CD4-positive, alpha-beta T cell (primary cell): ENCODE data around the gene SPIC. TPM values are rescaled to one million over a fixed set of nuclear protein-coding genes. Genes with fewer than 3 reads are reported as not detected.

ENCODE experiments used
- ATAC-seq: fragments of 200-7000 bp; cut with Tn5 transposase; one replicate; pipeline ENCODE4 v1.10.0; 2022; ENCODE audit warnings: mild to moderate bottlenecking; ENCODE audit not compliant: poor library complexity
- CTCF ChIA-PET: fragments of 350-600 bp; sonication (Branson Sonifier 250); formaldehyde crosslinking; loops from one replicate; lab custom pipeline; 2021; ENCODE audit warnings: antibody characterized with exemption, inconsistent platforms; lab: Charles Lee
- POLR2A ChIA-PET: fragments of 350-600 bp; sonication (Branson Sonifier 250); formaldehyde crosslinking; loops from one replicate; lab custom pipeline; 2021; ENCODE audit warnings: antibody characterized with exemption, inconsistent platforms; lab: Charles Lee
- DNase-seq, 14 experiments: peaks; one replicate each; pipeline ENCODE4 v3.0.0-alpha.2; 2013 to 2020; ENCODE audit warnings: mixed read lengths in 2 of 14
- H3K27ac ChIP-seq, 2 donors: one replicate each; pipeline versions ENCODE4 v1.5.1 to v1.7.0; 2013; ENCODE audit warnings: low read length in 2 of 2, low read depth in 1 of 2, mild to moderate bottlenecking in 1 of 2
- H3K27me3 ChIP-seq, 2 experiments: 1 replicate in 1 of 2; 2 replicates in 1 of 2; pipeline versions ENCODE4 v1.6.1 to v1.7.0; 2013; ENCODE audit warnings: low read length in 2 of 2, control low read depth in 1 of 2, mild to moderate bottlenecking in 1 of 2, moderate library complexity in 1 of 2; ENCODE audit not compliant: insufficient read depth in 2 of 2, control insufficient read depth in 1 of 2
- H3K36me3 ChIP-seq: one replicate; pipeline ENCODE4 v1.6.1; 2013; ENCODE audit warnings: low read length, control low read depth; ENCODE audit not compliant: insufficient read depth
- H3K4me1 ChIP-seq: one replicate; pipeline ENCODE4 v1.6.1; 2013; ENCODE audit warnings: low read length, control low read depth; ENCODE audit not compliant: insufficient read depth
- H3K4me3 ChIP-seq: one replicate; pipeline ENCODE4 v1.5.1; 2013; ENCODE audit warnings: mild to moderate bottlenecking, low read length, moderate library complexity
- H3K9me3 ChIP-seq, 2 experiments: 1 replicate in 1 of 2; 2 replicates in 1 of 2; pipeline versions ENCODE4 v1.6.1 to v1.7.0; 2013; ENCODE audit warnings: low read length in 2 of 2, mild to moderate bottlenecking in 2 of 2, control low read depth in 1 of 2, moderate library complexity in 1 of 2; ENCODE audit not compliant: control insufficient read depth in 1 of 2, insufficient read depth in 1 of 2
- H3K27ac Mint-ChIP-seq: one replicate; pipeline ENCODE4 v1.8.0; 2020; ENCODE audit warnings: mixed read lengths
- H3K27me3 Mint-ChIP-seq: one replicate; pipeline ENCODE4 v1.8.0; 2021; ENCODE audit warnings: mixed read lengths
- H3K36me3 Mint-ChIP-seq: one replicate; pipeline ENCODE4 v1.8.0; 2021; ENCODE audit warnings: low read depth, mixed read lengths
- H3K4me1 Mint-ChIP-seq: one replicate; pipeline ENCODE4 v1.8.0; 2021; ENCODE audit warnings: low read depth, mixed read lengths
- H3K4me3 Mint-ChIP-seq: one replicate; pipeline ENCODE4 v1.8.0; 2020; ENCODE audit warnings: mild to moderate bottlenecking, mixed read lengths
- H3K9me3 Mint-ChIP-seq: one replicate; pipeline ENCODE4 v1.8.0; 2020; ENCODE audit warnings: mixed read lengths
- intact Hi-C, 2 experiments: fragments of 100-400 bp; cut with DNase I in 1 of 2; cut with micrococcal nuclease in 1 of 2; formaldehyde crosslinking; loops; one replicate each; pipeline versions ENCODE4 v1.15.1 to v1.9.0; 2023 to 2025; cut with DNase I, micrococcal nuclease
- total RNA-seq, 174 experiments: library from RNA in 2 of 174; stranded (reverse) in 2 of 174; gene quantifications; one replicate each; pipeline ENCODE4 v1.2.3 and lab custom pipeline; 2021 to 2026
- TF ChIP-seq, protein P1 (sequence below): fragments of 200-600 bp; IDR thresholded peaks from one replicate; pipeline ENCODE4 v1.8.0; 2022; ENCODE audit warnings: antibody characterized with exemption, mild to moderate bottlenecking

SPIC gene
- total RNA-seq, 2 experiments from 2014 or later = not detected

DNA sequence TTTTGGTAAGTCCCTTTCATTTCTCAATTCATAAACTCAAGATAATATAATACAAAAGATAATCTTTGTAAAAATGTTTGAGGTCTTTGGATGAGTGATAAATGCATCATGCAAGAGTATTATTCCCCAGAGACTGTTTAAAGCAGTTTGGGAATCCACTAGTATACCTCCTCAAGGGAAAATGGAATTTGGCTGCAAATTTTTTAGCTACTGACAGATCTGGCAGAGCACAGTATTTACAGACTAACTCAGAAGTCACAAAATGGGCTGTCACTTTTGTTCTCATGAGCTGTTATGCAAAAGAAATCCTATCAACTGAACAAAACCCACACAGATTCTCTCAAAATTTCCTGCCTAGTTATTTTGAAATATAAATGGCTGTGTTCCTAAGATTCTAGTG lies 9.9 kb downstream of the SPIC start:
- ATAC-seq = no peak
- Histone ChIP-seq H3K9me3 (no peaks in the 10 kb centered on the region), H3K27ac (no peak overlapping the region), H3K4me1 (no peaks in the 10 kb centered on the region), H3K27me3 (peaks cover 0 to 3% of the 10 kb centered on the region in 2 experiments), H3K4me3 (no peak overlapping the region), H3K36me3 (no peaks in the 10 kb centered on the region)
- no peak for DNase-seq
- CTCF ChIA-PET = no interaction called here
- Mint-ChIP-seq H3K27me3 (peaks cover 21% of the 10 kb centered on the region), H3K9me3 (no peaks in the 10 kb centered on the region), H3K4me1 (no peaks in the 10 kb centered on the region), H3K36me3 (no peaks in the 10 kb centered on the region), H3K27ac (no peak overlapping the region), H3K4me3 (no peak overlapping the region)
- intact Hi-C loops = no loop called here
- TF ChIP-seq, protein P1, sequence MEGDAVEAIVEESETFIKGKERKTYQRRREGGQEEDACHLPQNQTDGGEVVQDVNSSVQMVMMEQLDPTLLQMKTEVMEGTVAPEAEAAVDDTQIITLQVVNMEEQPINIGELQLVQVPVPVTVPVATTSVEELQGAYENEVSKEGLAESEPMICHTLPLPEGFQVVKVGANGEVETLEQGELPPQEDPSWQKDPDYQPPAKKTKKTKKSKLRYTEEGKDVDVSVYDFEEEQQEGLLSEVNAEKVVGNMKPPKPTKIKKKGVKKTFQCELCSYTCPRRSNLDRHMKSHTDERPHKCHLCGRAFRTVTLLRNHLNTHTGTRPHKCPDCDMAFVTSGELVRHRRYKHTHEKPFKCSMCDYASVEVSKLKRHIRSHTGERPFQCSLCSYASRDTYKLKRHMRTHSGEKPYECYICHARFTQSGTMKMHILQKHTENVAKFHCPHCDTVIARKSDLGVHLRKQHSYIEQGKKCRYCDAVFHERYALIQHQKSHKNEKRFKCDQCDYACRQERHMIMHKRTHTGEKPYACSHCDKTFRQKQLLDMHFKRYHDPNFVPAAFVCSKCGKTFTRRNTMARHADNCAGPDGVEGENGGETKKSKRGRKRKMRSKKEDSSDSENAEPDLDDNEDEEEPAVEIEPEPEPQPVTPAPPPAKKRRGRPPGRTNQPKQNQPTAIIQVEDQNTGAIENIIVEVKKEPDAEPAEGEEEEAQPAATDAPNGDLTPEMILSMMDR = no peak
- POLR2A ChIA-PET = no interaction called here

DNA sequence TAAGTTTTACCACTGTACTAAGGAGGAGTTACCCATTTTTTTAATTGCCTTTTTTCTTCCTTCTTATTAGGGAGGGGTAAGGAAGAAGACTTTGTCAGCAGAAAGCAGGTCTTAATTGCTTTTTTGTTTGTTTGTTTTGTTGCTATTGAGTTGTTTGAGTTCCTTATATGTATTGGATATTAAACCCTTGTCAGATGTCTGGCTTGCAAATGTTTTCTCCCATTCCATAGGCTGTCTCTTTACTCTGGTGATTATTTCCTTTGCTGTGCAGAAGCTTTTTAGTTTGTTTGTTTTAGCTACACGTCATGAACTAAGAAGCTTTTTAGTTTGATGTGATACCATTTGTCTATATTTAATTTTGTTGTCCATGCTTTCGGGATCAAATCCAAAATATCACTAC lies 13.3 kb downstream of the SPIC start:
- ChIA-PET CTCF (no interaction called here), POLR2A (no interaction called here)
- intact Hi-C loops = no loop called here

DNA sequence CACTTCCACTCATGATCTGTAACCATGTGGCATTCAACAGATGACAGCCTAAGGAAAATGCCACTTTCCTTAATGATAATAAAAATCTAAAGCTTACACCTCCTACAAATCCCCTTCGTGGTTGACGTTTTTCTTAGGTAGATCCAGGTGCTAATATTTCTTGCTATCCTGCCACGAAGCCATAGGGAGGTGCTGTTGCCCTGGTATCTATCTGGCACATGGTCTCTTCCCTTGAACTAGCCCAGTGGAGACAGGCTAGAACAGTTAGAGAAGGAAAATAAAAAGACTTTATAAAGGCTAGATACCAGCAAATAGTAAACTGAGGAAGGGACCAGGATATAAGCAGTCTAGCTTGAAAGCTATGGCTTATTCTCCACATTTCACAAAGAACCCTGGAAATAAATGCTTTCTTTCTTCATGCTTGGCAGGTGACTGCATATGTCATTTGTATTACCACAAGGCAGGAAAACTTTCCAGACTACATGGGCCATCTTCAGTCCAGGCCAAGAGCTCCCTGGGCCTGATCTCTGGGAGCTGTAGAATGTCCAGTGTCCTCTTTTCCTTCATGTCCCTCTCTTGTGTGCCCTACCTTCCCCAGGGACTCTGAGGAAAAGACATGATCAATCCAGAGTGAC lies 15.3 kb downstream of the SPIC start:
- ChIA-PET CTCF (no interaction called here), POLR2A (no interaction called here)
- intact Hi-C loops = no loop called here
- Mint-ChIP-seq H3K4me3 (no peak overlapping the region), H3K36me3 (no peaks in the 10 kb centered on the region), H3K27ac (no peak overlapping the region), H3K27me3 (peaks cover 28% of the 10 kb centered on the region), H3K4me1 (no peaks in the 10 kb centered on the region), H3K9me3 (no peaks in the 10 kb centered on the region)
- ATAC-seq = no peak
- H3K27me3 ChIP-seq = peaks cover 2 to 3% of the 10 kb centered on the region in 2 experiments
- H3K36me3 ChIP-seq = no peaks in the 10 kb centered on the region
- no peaks in the 10 kb centered on the region for H3K9me3 ChIP-seq
- no peak overlapping the region for H3K4me3 ChIP-seq
- TF ChIP-seq, protein P1 = no peak
- peak in 3 of 14 experiments; percentile 4 to 11 (median 7) for DNase-seq
- no peak overlapping the region for H3K27ac ChIP-seq
- no peaks in the 10 kb centered on the region for H3K4me1 ChIP-seq

More for the DNA sequence above, 13.3 kb downstream of the SPIC start:
- Histone ChIP-seq H3K36me3 (no peaks in the 10 kb centered on the region), H3K4me3 (no peak overlapping the region), H3K9me3 (no peaks in the 10 kb centered on the region), H3K27me3 (peaks cover 2 to 3% of the 10 kb centered on the region in 2 experiments), H3K27ac (no peak overlapping the region), H3K4me1 (no peaks in the 10 kb centered on the region)
- H3K36me3 Mint-ChIP-seq = no peaks in the 10 kb centered on the region
- no peaks in the 10 kb centered on the region for H3K4me1 Mint-ChIP-seq
- no peak overlapping the region for H3K27ac Mint-ChIP-seq
- DNase-seq (no peak), ATAC-seq (no peak)
- H3K9me3 Mint-ChIP-seq = no peaks in the 10 kb centered on the region
- peaks cover 28% of the 10 kb centered on the region for H3K27me3 Mint-ChIP-seq
- no peak overlapping the region for H3K4me3 Mint-ChIP-seq
- TF ChIP-seq, protein P1 = no peak
